NCI-H2227 (cell line): ENCODE results near the gene PNKP.

Experiments used
- DNase-seq: peaks from one replicate; lab custom pipeline; 2025; ENCODE audit not compliant: unreplicated experiment; lab: John Stamatoyannopoulos, UW

PNKP gene

GRCh38 chr19:49866933-49867782 is at the start of gene PNKP:
Gene PNKP (minus strand): TSS chr19:49867576. CDS start chr19:49867204, 372 bp downstream.
- DNase-seq: peak; percentile 93

GRCh38 chr19:49915271-49915670 is 47.9 kb upstream of the PNKP start:
- no peak for DNase-seq

- DNase-seq: no peak
These were observed 46.3 kb upstream of the PNKP start for GRCh38 chr19:49913720-49914119.

GRCh38 chr19:49912965-49913685 is 45.7 kb upstream of the PNKP start:
- DNase-seq: no peak

GRCh38 chr19:49911381-49912145 is 44.2 kb upstream of the PNKP start:
- no peak for DNase-seq

- no peak for DNase-seq
These were observed 42.8 kb upstream of the PNKP start for GRCh38 chr19:49910179-49910578.

GRCh38 chr19:49908480-49909420 is 41.4 kb upstream of the PNKP start:
- no peak for DNase-seq

- DNase-seq: no peak
These were observed 40.5 kb upstream of the PNKP start for GRCh38 chr19:49907745-49908446.

GRCh38 chr19:49906879-49907564 is 39.6 kb upstream of the PNKP start:
- no peak for DNase-seq

GRCh38 chr19:49904136-49904535 is 36.8 kb upstream of the PNKP start:
- DNase-seq: no peak

GRCh38 chr19:49896863-49897621 is 29.7 kb upstream of the PNKP start, which contains the start of gene IL4I1:
Gene IL4I1 (minus strand): TSS chr19:49896887. CDS start chr19:49896160, 727 bp downstream.
- no peak for DNase-seq

GRCh38 chr19:49895566-49896297 is 28.4 kb upstream of the PNKP start:
- DNase-seq: no peak

- no peak for DNase-seq
These were observed 27.6 kb upstream of the PNKP start for GRCh38 chr19:49894879-49895565.

- no peak for DNase-seq
These were observed 26.8 kb upstream of the PNKP start for GRCh38 chr19:49894011-49894664.

- DNase-seq: no peak
These were observed 25.3 kb upstream of the PNKP start for GRCh38 chr19:49892716-49893115.

- no peak for DNase-seq
These were observed 24.0 kb upstream of the PNKP start for GRCh38 chr19:49891393-49891792.
